Measurements from ENCODE around the gene SMARCC1.

SMARCC1 gene

DNA sequence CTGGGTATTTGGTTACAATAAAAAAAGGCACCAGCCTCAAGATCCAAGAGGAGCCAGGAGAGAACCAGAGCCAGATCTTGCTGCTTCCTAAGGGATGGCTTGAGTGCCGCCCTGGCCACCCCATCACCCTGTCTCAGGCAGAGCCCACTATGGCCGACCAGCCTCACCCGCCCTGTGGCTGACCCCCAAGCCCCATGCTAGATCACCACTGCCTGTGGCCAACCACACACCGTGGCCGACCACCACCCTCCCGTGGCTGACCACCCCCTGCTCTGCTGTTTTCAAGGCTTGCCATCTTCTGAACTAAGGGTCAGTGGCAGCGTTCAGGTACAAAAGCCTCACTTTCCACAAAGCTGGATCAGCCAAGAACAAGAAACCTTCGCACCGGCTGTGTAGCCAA is 215.0 kb downstream of the SMARCC1 start:
- DNase-seq, result no peak
- Histone ChIP-seq H3K4me3 (ENCODE audit: low read depth, low read length) (no peak overlapping the region), H3K9me3 (no peaks in the 10 kb centered on the region), H3K27me3 (no peaks in the 10 kb centered on the region), H3K4me1 (no peaks in the 10 kb centered on the region), H3K36me3 (no peaks in the 10 kb centered on the region)
- TF ChIP-seq, protein P1, sequence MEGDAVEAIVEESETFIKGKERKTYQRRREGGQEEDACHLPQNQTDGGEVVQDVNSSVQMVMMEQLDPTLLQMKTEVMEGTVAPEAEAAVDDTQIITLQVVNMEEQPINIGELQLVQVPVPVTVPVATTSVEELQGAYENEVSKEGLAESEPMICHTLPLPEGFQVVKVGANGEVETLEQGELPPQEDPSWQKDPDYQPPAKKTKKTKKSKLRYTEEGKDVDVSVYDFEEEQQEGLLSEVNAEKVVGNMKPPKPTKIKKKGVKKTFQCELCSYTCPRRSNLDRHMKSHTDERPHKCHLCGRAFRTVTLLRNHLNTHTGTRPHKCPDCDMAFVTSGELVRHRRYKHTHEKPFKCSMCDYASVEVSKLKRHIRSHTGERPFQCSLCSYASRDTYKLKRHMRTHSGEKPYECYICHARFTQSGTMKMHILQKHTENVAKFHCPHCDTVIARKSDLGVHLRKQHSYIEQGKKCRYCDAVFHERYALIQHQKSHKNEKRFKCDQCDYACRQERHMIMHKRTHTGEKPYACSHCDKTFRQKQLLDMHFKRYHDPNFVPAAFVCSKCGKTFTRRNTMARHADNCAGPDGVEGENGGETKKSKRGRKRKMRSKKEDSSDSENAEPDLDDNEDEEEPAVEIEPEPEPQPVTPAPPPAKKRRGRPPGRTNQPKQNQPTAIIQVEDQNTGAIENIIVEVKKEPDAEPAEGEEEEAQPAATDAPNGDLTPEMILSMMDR (IDR thresholded peaks at IDR 0.05; ENCODE audit: low read depth, low read length), result no peak

DNA sequence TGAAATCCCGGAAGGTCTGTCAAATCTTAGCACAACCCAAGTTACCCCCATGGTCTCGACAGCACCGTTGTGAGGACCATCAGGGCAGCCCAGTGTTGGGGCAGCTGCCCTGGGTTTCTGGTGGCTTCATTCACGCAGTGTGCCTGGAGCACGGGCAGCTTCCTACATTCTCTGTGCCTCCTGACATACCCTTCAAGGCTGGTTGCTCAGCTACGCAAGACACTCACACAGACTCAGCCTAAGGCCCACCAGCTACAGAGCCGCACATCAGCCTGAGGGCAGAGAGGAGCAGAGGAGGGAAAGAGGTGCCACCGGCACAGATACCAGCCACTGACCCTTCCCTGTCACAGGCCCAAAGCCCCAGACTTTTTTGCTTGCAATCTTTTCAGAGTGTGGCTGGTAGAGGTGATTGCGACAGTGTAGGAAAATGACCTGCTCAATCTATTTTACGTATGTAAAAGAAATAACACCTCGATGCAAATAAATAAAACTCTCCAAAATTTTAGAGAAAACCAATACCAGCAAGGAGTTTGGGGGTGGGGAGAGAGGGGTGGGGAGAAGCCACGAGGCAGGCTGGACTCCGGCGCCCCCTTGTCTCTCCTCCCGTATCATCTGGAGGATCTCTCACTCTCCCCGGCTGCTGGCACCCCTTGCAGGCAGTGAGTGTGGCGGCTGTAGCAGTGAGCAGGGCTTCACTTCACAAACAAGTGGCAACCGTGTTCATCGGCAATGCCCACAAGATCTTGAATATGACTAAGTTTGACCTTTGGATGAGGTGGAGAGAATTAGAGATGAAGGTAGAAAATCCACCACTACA is 215.8 kb downstream of the SMARCC1 start:
- DNase-seq, result no peak
- Histone ChIP-seq H3K27me3 (no peaks in the 10 kb centered on the region), H3K4me3 (ENCODE audit: low read depth, low read length) (no peak overlapping the region), H3K4me1 (no peaks in the 10 kb centered on the region), H3K9me3 (no peaks in the 10 kb centered on the region), H3K36me3 (no peaks in the 10 kb centered on the region)
- TF ChIP-seq, protein P1 (IDR thresholded peaks at IDR 0.05; ENCODE audit: low read depth, low read length), result no peak

DNA sequence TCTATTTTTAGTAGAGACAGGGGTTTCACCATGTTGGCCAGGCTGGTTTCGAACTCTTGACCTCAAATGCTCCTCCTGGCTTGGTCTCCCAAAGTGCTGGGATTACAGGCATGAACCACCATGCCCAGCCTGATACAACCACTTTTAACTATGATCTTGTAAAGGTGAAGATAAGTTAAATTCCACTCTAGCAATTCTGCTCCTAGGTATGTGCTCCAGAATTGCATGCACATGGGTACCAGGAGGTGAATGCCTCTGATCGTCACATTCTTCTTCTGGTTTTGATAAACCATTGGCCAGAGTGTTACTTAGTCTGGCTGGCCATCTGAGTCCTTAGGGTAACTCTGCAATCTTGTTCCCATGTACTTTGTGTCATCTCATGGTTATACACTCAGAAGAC is 225.3 kb downstream of the SMARCC1 start:
- no peaks in the 10 kb centered on the region for H3K4me1 ChIP-seq
- H3K27me3 ChIP-seq, result no peaks in the 10 kb centered on the region
- no peak overlapping the region for H3K4me3 ChIP-seq (ENCODE audit: low read depth, low read length)
- TF ChIP-seq, protein P1 (IDR thresholded peaks at IDR 0.05; ENCODE audit: low read depth, low read length), result no peak
- DNase-seq, result no peak
- no peaks in the 10 kb centered on the region for H3K36me3 ChIP-seq
- no peaks in the 10 kb centered on the region for H3K9me3 ChIP-seq

DNA sequence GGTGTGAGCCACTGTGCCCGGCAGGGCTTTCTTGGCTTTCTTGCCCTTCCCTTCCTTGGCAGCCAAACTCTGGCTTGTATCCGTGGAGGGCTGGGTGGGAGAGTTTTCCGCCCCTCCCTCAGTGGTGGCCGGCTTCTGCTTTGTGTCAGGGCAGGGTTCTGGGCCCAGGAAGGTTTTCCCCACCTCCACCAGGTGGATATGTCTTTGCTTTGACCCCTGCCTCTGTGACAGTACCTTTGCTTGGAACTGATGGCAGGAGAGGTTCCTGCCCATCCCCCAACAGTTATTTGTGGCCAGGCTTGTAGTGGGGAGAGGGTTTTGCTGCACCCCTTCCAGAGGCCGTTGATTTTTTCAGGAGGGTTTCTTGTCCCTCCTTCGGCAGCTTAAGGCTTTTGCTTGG is 227.4 kb downstream of the SMARCC1 start:
- no peak for DNase-seq
- Histone ChIP-seq H3K36me3 (no peaks in the 10 kb centered on the region), H3K9me3 (no peaks in the 10 kb centered on the region), H3K4me1 (no peaks in the 10 kb centered on the region), H3K4me3 (ENCODE audit: low read depth, low read length) (no peak overlapping the region), H3K27me3 (no peaks in the 10 kb centered on the region)
- TF ChIP-seq, protein P1 (IDR thresholded peaks at IDR 0.05; ENCODE audit: low read depth, low read length), result no peak

DNA sequence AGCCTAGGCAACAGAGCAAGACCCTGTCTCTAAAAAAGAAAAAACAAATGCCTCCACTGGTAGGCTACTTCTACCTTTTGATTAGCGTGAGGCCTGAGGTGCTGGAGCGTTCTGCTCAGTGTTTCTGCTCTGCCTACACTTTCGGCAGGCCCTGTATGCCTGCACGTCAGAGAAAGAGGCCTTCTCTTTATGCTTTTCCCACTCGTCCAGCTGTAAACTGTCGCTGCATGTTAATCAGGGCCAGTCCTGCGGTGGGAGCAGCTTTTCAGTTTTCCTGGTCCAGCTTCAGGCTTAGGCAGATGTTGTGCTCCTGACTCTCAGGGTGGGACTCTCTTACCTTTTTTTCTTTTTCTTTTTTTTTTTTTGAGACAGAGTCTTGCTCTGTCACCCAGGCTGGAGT is 228.3 kb downstream of the SMARCC1 start:
- H3K27me3 ChIP-seq, result no peaks in the 10 kb centered on the region
- TF ChIP-seq, protein P1 (IDR thresholded peaks at IDR 0.05; ENCODE audit: low read depth, low read length), result no peak
- no peaks in the 10 kb centered on the region for H3K9me3 ChIP-seq
- H3K4me1 ChIP-seq, result no peaks in the 10 kb centered on the region
- no peak for DNase-seq
- no peaks in the 10 kb centered on the region for H3K36me3 ChIP-seq
- H3K4me3 ChIP-seq (ENCODE audit: low read depth, low read length), result no peak overlapping the region

DNA sequence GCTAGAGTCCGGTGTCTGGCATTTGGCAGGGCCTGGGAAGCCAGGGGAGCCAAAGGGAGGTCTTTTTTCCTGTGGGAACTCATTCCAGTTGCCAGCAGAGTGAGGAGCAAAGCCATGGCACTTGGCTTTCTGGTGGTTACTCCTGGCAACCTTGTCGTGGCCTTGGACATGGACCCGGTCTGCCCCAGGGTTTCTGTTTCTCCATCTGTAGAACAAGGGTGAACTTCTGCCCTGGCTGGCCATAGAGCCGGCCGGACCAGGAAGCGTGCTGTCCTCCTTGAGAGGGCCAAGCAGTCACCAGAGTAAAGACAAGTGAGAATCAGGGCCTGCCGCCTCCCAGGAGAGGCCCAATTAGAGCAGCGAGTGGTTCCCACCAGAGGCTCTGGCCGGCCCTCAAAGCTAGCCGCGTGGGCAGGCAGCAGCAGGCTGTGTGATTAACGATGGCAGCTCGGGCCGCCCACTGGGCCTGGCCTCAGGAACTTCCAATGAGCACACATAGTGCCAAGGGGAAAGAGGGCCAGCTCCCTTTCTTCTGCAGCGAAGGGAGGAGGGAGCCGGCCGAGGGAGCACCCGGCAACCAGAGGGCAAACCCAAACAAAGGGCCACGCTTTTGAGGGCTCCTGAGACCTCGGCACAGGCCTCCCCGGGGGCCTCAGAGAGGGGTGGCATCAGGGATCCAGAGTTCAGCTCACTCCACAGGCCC is 239.1 kb downstream of the SMARCC1 start:
- peak; percentile 29 for DNase-seq

More for the DNA sequence above, 239.1 kb downstream of the SMARCC1 start:
- no peaks in the 10 kb centered on the region for H3K27me3 ChIP-seq
- H3K4me1 ChIP-seq, result no peaks in the 10 kb centered on the region
- no peaks in the 10 kb centered on the region for H3K36me3 ChIP-seq
- TF ChIP-seq, protein P1 (IDR thresholded peaks at IDR 0.05; ENCODE audit: low read depth, low read length), result no peak
- H3K4me3 ChIP-seq (ENCODE audit: low read depth, low read length), result no peak overlapping the region
- H3K9me3 ChIP-seq, result no peaks in the 10 kb centered on the region
